Heart left ventricle (tissue), 16 donors: ENCODE results near the gene PCDH17. TPM values are rescaled to one million over a fixed set of nuclear protein-coding genes. Genes with fewer than 3 reads are reported as not detected.

Experiments
- ATAC-seq, 4 donors: fragments of 200-7000 bp; cut with Tn5 transposase; one replicate each; pipeline ENCODE4 v1.9.1; 2020 to 2022; ENCODE audit warnings: moderate library complexity in 4 of 4, mild to moderate bottlenecking in 3 of 4, moderate number of reproducible peaks in 1 of 4
- DNase-seq, 5 donors: peaks; one replicate each; pipeline ENCODE4 v3.0.0-alpha.2; 2020
- H3K27ac ChIP-seq, 12 donors: fragments of 200-600 bp; sonication (generic) in 4 of 12; one replicate each; pipeline versions ENCODE4 v1.5.0 to v1.8.0; 2016 to 2022; ENCODE audit warnings: mild to moderate bottlenecking in 2 of 12
- H3K27me3 ChIP-seq, 9 donors: fragments of 200-600 bp; sonication (generic) in 2 of 9; one replicate each; pipeline versions ENCODE4 v1.5.1 to v1.8.0; 2016 to 2022; ENCODE audit warnings: mild to moderate bottlenecking in 3 of 9
- H3K36me3 ChIP-seq, 9 donors: fragments of 200-600 bp; sonication (generic) in 2 of 9; one replicate each; pipeline versions ENCODE4 v1.5.0 to v1.8.0; 2018 to 2022; ENCODE audit warnings: mild to moderate bottlenecking in 2 of 9
- H3K4me1 ChIP-seq, 12 donors: fragments of 200-600 bp; sonication (generic) in 4 of 12; one replicate each; pipeline versions ENCODE4 v1.5.0 to v1.8.0; 2016 to 2022; ENCODE audit warnings: mild to moderate bottlenecking in 3 of 12
- H3K4me3 ChIP-seq, 12 donors: fragments of 200-600 bp; sonication (generic) in 4 of 12; one replicate each; pipeline versions ENCODE4 v1.5.0 to v1.8.0; 2017 to 2022; ENCODE audit warnings: mild to moderate bottlenecking in 9 of 12, moderate library complexity in 4 of 12
- H3K9me3 ChIP-seq, 12 donors: fragments of 200-600 bp; sonication (generic) in 4 of 12; one replicate each; pipeline versions ENCODE4 v1.5.0 to v1.8.0; 2016 to 2022; ENCODE audit warnings: mild to moderate bottlenecking in 1 of 12
- POLR2A ChIP-seq, 2 donors: fragments of 450-650 bp; IDR thresholded peaks; one replicate each; pipeline ENCODE4 v1.6.1; 2017; ENCODE audit warnings: antibody characterized with exemption in 2 of 2, mild to moderate bottlenecking in 2 of 2, moderate library complexity in 2 of 2
- WGBS, 4 donors: extraction: QIAGEN DNeasy Blood & Tissue Kit in 2 of 4; methylation state at CpG; one replicate each; pipeline versions ENCODE4 v1.1.5 to v1.1.7; 2013 to 2018; 5-methylcytosine and 5-hydroxymethylcytosine counted together
- intact Hi-C, 10 donors: fragments of 100-400 bp; cut with DNase I; formaldehyde crosslinking; loops; one replicate each; pipeline versions ENCODE4 v1.11.1 to v1.14.2; 2022
- polyA plus RNA-seq, 2 donors: library from polyadenylated mRNA; stranded (reverse); fragments of 200-250 nt; gene quantifications; one replicate each; pipeline ENCODE4 v1.2.3, GENCODE V29; 2013
- total RNA-seq, 9 donors: library from RNA; depleted of rRNA in 2 of 9; stranded (reverse); fragments of >200 nt in 2 of 9; fragmentation: NEBNext Ultra II Directional in 3 of 9; extraction: Animal tissue kit (Norgen Biotek cat#: 25700) in 3 of 9; gene quantifications; one replicate each; pipeline versions ENCODE4 v1.1.0 to v1.2.4, GENCODE V29; 2016 to 2023
- TF ChIP-seq, protein P1 (sequence below), 12 donors: fragments of 200-600 bp; sonication (generic) in 4 of 12; IDR thresholded peaks; one replicate each; pipeline versions ENCODE4 v1.5.0 to v1.8.0; 2018 to 2022; ENCODE audit warnings: antibody characterized with exemption in 12 of 12, mild to moderate bottlenecking in 5 of 12
- donor health status: ischemic (EF 13 %, LVEDD 7.1; RV severe dilation, severe dysfunction).
- donor health status: healthy with polysubstance abuse.
- donor health status: DM: no; HTN: yes; CAD: no.
- donor health status: DM: no; HTN: no; CAD: no.
- donor health status: ischemic (EF 25% LVEDD 6.9; RV normal size, moderate dysfunction).
- donor health status: ischemic (EF 25% LVEDD 5.7; RV mildly dilated, moderate dysfunction).
- donor health status: healthy.
- donor health status: DM: yes; HTN: yes; CAD: no.
- donor health status: ischemic (EF 35%, LVEDD 5.7; RV mildly dilated, moderate dysfunction).
- donor health status: nonischemic (EF 11% LVEDD 7.7; RV severe dilation, severe dysfunction).
- donor health status: DM: yes; HTN: yes; CAD: no.
- donor health status: PGD.
- donor health status: ischemic (EF 29% LVEDD 5.4; RV normal size, mild dysfunction).
- donor health status: nonischemic (EF 23%, LVEDD 6.1; RV moderate dilation, normal function).

The PCDH17 gene
- total and polyA plus RNA-seq, 11 donors = 0.61 to 17.5 (median 2.7) TPM

- Histone ChIP-seq H3K4me3 (no peak overlapping the region), H3K9me3 (no peaks in the 10 kb centered on the region), H3K36me3 (no peaks in the 10 kb centered on the region), H3K4me1 (peaks cover 0 to 21% (median 5%) of the 10 kb centered on the region in 12 donors), H3K27ac (no peak overlapping the region), H3K27me3 (no peaks in the 10 kb centered on the region)
- TF ChIP-seq, protein P1, sequence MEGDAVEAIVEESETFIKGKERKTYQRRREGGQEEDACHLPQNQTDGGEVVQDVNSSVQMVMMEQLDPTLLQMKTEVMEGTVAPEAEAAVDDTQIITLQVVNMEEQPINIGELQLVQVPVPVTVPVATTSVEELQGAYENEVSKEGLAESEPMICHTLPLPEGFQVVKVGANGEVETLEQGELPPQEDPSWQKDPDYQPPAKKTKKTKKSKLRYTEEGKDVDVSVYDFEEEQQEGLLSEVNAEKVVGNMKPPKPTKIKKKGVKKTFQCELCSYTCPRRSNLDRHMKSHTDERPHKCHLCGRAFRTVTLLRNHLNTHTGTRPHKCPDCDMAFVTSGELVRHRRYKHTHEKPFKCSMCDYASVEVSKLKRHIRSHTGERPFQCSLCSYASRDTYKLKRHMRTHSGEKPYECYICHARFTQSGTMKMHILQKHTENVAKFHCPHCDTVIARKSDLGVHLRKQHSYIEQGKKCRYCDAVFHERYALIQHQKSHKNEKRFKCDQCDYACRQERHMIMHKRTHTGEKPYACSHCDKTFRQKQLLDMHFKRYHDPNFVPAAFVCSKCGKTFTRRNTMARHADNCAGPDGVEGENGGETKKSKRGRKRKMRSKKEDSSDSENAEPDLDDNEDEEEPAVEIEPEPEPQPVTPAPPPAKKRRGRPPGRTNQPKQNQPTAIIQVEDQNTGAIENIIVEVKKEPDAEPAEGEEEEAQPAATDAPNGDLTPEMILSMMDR (IDR thresholded peaks at IDR 0.05) = no peak
- TF ChIP-seq POLR2A (IDR thresholded peaks at IDR 0.05) = no peak
- peak; percentile 55 to 89 (median 74) for ATAC-seq
- intact Hi-C loops = no loop called here
- DNase-seq = peak in 4 of 5 donors; percentile 42 to 48 (median 46)
- WGBS, 4 donors = 16 to 29% (median 25%) methylated on average over 2 of the region's 2 CpGs
Measured at GRCh38 chr13:57740719-57741118, 109.2 kb downstream of the PCDH17 start.

GRCh38 chr13:57748096-57748495 is 116.6 kb downstream of the PCDH17 start:
- ATAC-seq (no peak), DNase-seq (no peak)
- Histone ChIP-seq H3K4me1 (no peaks in the 10 kb centered on the region), H3K27ac (no peak overlapping the region), H3K9me3 (peaks cover 0 to 22% (median 0%) of the 10 kb centered on the region in 12 donors), H3K27me3 (no peaks in the 10 kb centered on the region), H3K4me3 (no peak overlapping the region), H3K36me3 (no peaks in the 10 kb centered on the region)
- intact Hi-C loops = no loop called here
- WGBS, 4 donors = 85 to 99% (median 97%) methylated on average over 3 of the region's 3 CpGs
- TF ChIP-seq POLR2A (IDR thresholded peaks at IDR 0.05) = no peak
- TF ChIP-seq, protein P1 (IDR thresholded peaks at IDR 0.05) = no peak

GRCh38 chr13:57760951-57761350 is 129.4 kb downstream of the PCDH17 start:
- H3K27ac ChIP-seq = no peak overlapping the region
- no peaks in the 10 kb centered on the region for H3K36me3 ChIP-seq
- H3K27me3 ChIP-seq = no peaks in the 10 kb centered on the region
- TF ChIP-seq POLR2A (IDR thresholded peaks at IDR 0.05) = no peak
- TF ChIP-seq, protein P1 (IDR thresholded peaks at IDR 0.05) = no peak
- intact Hi-C loops = no loop called here
- H3K9me3 ChIP-seq = peaks cover 0 to 6% (median 0%) of the 10 kb centered on the region in 12 donors
- H3K4me3 ChIP-seq = no peak overlapping the region
- WGBS, 4 donors = 67 to 79% (median 76%) methylated on average over 2 of the region's 2 CpGs
- ATAC-seq = no peak
- DNase-seq = no peak
- H3K4me1 ChIP-seq = no peaks in the 10 kb centered on the region

DNA sequence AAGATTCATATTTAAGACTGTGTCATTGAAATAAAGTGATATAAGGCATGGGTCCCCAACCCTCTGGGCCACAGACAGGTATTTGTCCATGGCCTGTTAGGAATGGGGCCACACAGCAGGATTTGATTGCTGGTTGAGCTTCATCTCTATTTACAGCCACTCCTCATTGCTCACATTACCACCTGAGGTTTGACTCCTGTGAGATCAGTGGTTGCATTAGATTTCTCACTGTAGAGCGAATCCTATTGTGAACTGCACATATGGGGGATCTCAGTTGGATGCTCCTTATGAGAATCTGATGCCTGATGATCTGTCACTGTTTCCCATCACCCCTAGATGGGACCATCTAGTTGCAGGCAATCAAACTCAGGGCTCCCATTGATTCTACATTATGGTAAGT is 132.1 kb downstream of the PCDH17 start:
- DNase-seq (no peak), ATAC-seq (no peak)
- peaks cover 0 to 6% (median 0%) of the 10 kb centered on the region in 12 donors for H3K9me3 ChIP-seq
- WGBS, 4 donors = 92 to 100% (median 95%) methylated on average over 1 of the region's 1 CpG
- H3K27me3 ChIP-seq = peaks cover 0 to 2% (median 0%) of the 10 kb centered on the region in 9 donors
- H3K27ac ChIP-seq = no peak overlapping the region
- intact Hi-C loops = no loop called here
- H3K36me3 ChIP-seq = no peaks in the 10 kb centered on the region
- TF ChIP-seq, protein P1 (IDR thresholded peaks at IDR 0.05) = no peak
- TF ChIP-seq POLR2A (IDR thresholded peaks at IDR 0.05) = no peak
- H3K4me1 ChIP-seq = no peaks in the 10 kb centered on the region
- no peak overlapping the region for H3K4me3 ChIP-seq
